NCI-H82 treated with DMSO at 0.1 percent for 48 hours (cell line): Measurements from ENCODE around the gene FOLR2.

Experiments
- DNase-seq: peaks from one replicate; lab custom pipeline; 2025; ENCODE audit not compliant: unreplicated experiment; lab: John Stamatoyannopoulos, UW

FOLR2 gene

GRCh38 chr11:72229336-72229924 is 12.8 kb downstream of the FOLR2 start:
- no peak for DNase-seq

GRCh38 chr11:72229925-72230763 is 13.6 kb downstream of the FOLR2 start:
- no peak for DNase-seq

- no peak for DNase-seq
These were observed 14.3 kb downstream of the FOLR2 start for GRCh38 chr11:72230764-72231365.

GRCh38 chr11:72231396-72232259 is 15.0 kb downstream of the FOLR2 start:
- DNase-seq: no peak

- no peak for DNase-seq
These were observed 15.9 kb downstream of the FOLR2 start for GRCh38 chr11:72232260-72233055.

- no peak for DNase-seq
These were observed 16.6 kb downstream of the FOLR2 start for GRCh38 chr11:72233056-72233772.

- no peak for DNase-seq
These were observed 17.3 kb downstream of the FOLR2 start for GRCh38 chr11:72233773-72234513.

GRCh38 chr11:72234514-72234830 is 17.9 kb downstream of the FOLR2 start:
- no peak for DNase-seq

GRCh38 chr11:72234920-72235319 is 18.3 kb downstream of the FOLR2 start:
- no peak for DNase-seq

- DNase-seq: no peak
These were observed 18.9 kb downstream of the FOLR2 start for GRCh38 chr11:72235351-72236057.

- DNase-seq: no peak
These were observed 19.6 kb downstream of the FOLR2 start for GRCh38 chr11:72236083-72236697.

GRCh38 chr11:72236774-72237111 is 20.1 kb downstream of the FOLR2 start:
- no peak for DNase-seq

GRCh38 chr11:72237112-72237931 is 20.7 kb downstream of the FOLR2 start:
- no peak for DNase-seq

- no peak for DNase-seq
These were observed 21.5 kb downstream of the FOLR2 start for GRCh38 chr11:72238040-72238450.

- DNase-seq: no peak
These were observed 22.1 kb downstream of the FOLR2 start for GRCh38 chr11:72238492-72239312.

- no peak for DNase-seq
These were observed 22.8 kb downstream of the FOLR2 start for GRCh38 chr11:72239313-72239848.
